Endothelial cell (in vitro differentiated cells): Measurements from ENCODE around the gene MTMR12. TPM values are rescaled to one million over a fixed set of nuclear protein-coding genes. Genes with fewer than 3 reads are reported as not detected.

ENCODE experiments used
- DNase-seq: peaks from one replicate; pipeline ENCODE4 v3.0.0; 2021; ENCODE audit warnings: low spot score
- H3K27ac Mint-ChIP-seq: one replicate; pipeline ENCODE4 v1.8.0; 2021; ENCODE audit warnings: mixed read lengths, inconsistent platforms; ENCODE audit not compliant: unreplicated experiment
- H3K27me3 Mint-ChIP-seq: one replicate; pipeline ENCODE4 v1.8.0; 2021; ENCODE audit warnings: mild to moderate bottlenecking, moderate library complexity, mixed read lengths, inconsistent platforms; ENCODE audit not compliant: unreplicated experiment
- H3K36me3 Mint-ChIP-seq: one replicate; pipeline ENCODE4 v1.8.0; 2021; ENCODE audit warnings: mild to moderate bottlenecking, low read depth, mixed read lengths, inconsistent platforms; ENCODE audit not compliant: unreplicated experiment
- H3K4me1 Mint-ChIP-seq: one replicate; pipeline ENCODE4 v1.8.0; 2021; ENCODE audit warnings: mild to moderate bottlenecking, mixed read lengths, inconsistent platforms; ENCODE audit not compliant: unreplicated experiment
- H3K4me3 Mint-ChIP-seq: one replicate; pipeline ENCODE4 v1.8.0; 2021; ENCODE audit warnings: mild to moderate bottlenecking, mixed read lengths, inconsistent platforms; ENCODE audit not compliant: unreplicated experiment
- H3K9me3 Mint-ChIP-seq: one replicate; pipeline ENCODE4 v1.8.0; 2021; ENCODE audit warnings: mixed read lengths, inconsistent platforms; ENCODE audit not compliant: unreplicated experiment
- CTCF ChIP-seq: fragments of 200-600 bp; sonication (generic); IDR thresholded peaks from one replicate; pipeline ENCODE4 v1.5.0; 2021; ENCODE audit warnings: antibody characterized with exemption; ENCODE audit not compliant: unreplicated experiment
- total RNA-seq: library from RNA; stranded (reverse); fragmentation: NEBNext Ultra II Directional; extraction: Animal tissue kit (Norgen Biotek cat#: 25700); gene quantifications from one replicate; pipeline ENCODE4 v1.2.1, GENCODE V29; 2021; ENCODE audit not compliant: unreplicated experiment

Gene MTMR12
- total RNA-seq, 1 donor from 2014 or later: 39.4 TPM

DNA sequence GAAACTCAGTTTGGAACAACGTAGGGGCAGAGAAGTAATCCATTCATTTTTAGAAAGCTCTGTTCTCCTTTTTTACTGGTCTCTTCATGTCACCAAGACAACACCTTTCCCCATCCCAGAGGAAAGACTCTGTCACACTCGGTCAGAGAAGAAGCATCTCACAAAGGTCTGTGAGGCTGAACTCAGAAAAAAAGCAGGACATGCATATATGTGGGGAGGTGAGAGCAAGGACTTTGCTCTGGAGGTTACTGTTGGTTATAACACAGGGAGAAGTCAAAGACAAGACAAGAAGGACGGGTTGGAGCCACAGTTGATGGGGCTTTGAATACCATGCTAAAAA, 19.2 kb upstream of the MTMR12 start:
- H3K36me3 Mint-ChIP-seq: no peaks in the 10 kb centered on the region
- no peaks in the 10 kb centered on the region for H3K9me3 Mint-ChIP-seq
- no peaks in the 10 kb centered on the region for H3K27me3 Mint-ChIP-seq
- H3K4me3 Mint-ChIP-seq: no peak overlapping the region
- H3K4me1 Mint-ChIP-seq: no peaks in the 10 kb centered on the region
- DNase-seq: no peak
- H3K27ac Mint-ChIP-seq: no peak overlapping the region
- no peak for TF ChIP-seq CTCF

GRCh38 chr5:32331217-32331934, 18.6 kb upstream of the MTMR12 start:
- H3K4me3 Mint-ChIP-seq: no peak overlapping the region
- no peaks in the 10 kb centered on the region for H3K9me3 Mint-ChIP-seq
- no peaks in the 10 kb centered on the region for H3K36me3 Mint-ChIP-seq
- no peak for TF ChIP-seq CTCF
- no peaks in the 10 kb centered on the region for H3K4me1 Mint-ChIP-seq
- H3K27ac Mint-ChIP-seq: no peak overlapping the region
- no peak for DNase-seq
- no peaks in the 10 kb centered on the region for H3K27me3 Mint-ChIP-seq

- no peak for DNase-seq
- TF ChIP-seq CTCF: no peak
- Mint-ChIP-seq H3K36me3 (no peaks in the 10 kb centered on the region), H3K4me3 (no peak overlapping the region), H3K4me1 (no peaks in the 10 kb centered on the region), H3K27ac (no peak overlapping the region), H3K9me3 (no peaks in the 10 kb centered on the region), H3K27me3 (no peaks in the 10 kb centered on the region)
These were observed 17.6 kb upstream of the MTMR12 start for GRCh38 chr5:32330126-32330971.

GRCh38 chr5:32329395-32329834, 16.7 kb upstream of the MTMR12 start:
- Mint-ChIP-seq H3K27me3 (no peaks in the 10 kb centered on the region), H3K4me1 (no peaks in the 10 kb centered on the region), H3K27ac (no peak overlapping the region), H3K36me3 (no peaks in the 10 kb centered on the region), H3K9me3 (no peaks in the 10 kb centered on the region), H3K4me3 (no peak overlapping the region)
- DNase-seq: peak; percentile 64
- TF ChIP-seq CTCF: peak; percentile 44
